GM19023 (cell line): ENCODE results near the gene PROX1.
"Not testable (repeated sequence)": the region's sequence is repeated elsewhere in the genome, so short reads cannot be mapped to it uniquely, and the experiment has no call there.

Source experiments
- ATAC-seq: cut with Tn5 transposase; IDR thresholded peaks from one replicate; pipeline ENCODE4 v1.9.1; 2021; ENCODE audit warnings: mild to moderate bottlenecking, moderate library complexity; ENCODE audit not compliant: unreplicated experiment

Gene PROX1

GRCh38 chr1:214066936-214067335 lies 79.2 kb downstream of the PROX1 start:
- ATAC-seq, result no peak

DNA sequence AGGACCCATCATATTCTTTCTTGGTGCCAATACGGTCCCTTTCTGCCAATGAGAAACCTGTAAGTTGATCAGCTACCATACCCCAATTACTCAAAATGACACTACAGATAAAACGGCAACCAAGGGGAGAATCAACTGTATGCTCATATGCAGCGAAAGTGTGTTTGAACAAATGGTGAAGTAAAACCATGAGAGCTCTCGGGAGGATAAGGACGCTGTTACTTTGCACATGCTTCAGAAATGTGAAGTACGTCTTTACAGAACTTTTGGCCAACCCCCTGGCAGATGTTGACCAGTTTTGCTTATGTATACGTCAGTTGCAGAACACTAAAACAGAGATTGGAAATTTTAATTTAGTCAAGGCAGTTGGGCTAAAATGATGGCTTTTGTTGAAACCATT lies 79.6 kb downstream of the PROX1 start:
- ATAC-seq, result no peak

DNA sequence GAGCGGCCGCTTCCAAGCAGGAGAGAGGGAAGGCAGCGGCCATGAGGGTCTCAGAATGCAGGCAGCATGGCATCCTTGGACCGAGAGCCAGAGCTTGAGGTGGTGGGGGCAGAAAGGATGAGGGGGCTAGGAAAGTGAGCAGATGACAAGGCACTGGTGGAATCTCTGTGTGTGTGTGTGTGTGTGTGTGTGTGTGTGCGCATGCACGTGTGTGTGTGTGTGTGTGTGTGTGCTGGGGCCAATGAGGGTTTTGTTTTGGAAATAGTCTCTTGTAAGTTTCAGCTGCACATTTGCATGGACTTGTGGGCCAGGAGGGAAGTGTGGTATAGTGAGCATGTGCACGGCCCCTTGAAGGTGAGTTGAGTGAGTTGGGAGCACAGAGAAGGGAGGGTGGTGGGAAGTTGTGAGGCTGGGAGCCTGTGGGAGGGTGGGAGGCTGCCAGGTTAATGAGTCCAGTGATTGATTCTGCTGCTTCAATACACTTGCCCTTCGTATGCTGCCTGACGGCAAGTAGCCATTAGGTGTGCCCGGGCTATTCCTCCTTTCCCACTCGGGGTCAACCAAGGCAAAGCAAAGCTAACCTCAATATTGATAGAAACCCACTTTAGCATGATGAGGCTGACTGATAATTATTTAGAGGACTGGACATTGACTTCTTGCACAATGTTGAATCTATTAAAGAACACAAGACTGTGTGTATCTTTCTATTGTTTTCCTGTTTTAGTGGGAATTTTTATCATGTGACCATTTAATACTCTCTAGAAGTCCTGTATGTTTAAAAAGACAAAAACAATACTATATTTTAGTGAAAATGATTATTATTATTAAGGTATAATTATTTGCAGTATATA lies 80.3 kb downstream of the PROX1 start:
- ATAC-seq, result no peak

- ATAC-seq, result no peak
These were observed 81.2 kb downstream of the PROX1 start for GRCh38 chr1:214068979-214069378.

GRCh38 chr1:214071469-214071868 lies 83.7 kb downstream of the PROX1 start:
- no peak for ATAC-seq

- no peak for ATAC-seq
These were observed 84.8 kb downstream of the PROX1 start for GRCh38 chr1:214072426-214073157.

GRCh38 chr1:214074477-214074876 lies 86.7 kb downstream of the PROX1 start:
- no peak for ATAC-seq

- no peak for ATAC-seq
These were observed 87.7 kb downstream of the PROX1 start for GRCh38 chr1:214075305-214075998.

DNA sequence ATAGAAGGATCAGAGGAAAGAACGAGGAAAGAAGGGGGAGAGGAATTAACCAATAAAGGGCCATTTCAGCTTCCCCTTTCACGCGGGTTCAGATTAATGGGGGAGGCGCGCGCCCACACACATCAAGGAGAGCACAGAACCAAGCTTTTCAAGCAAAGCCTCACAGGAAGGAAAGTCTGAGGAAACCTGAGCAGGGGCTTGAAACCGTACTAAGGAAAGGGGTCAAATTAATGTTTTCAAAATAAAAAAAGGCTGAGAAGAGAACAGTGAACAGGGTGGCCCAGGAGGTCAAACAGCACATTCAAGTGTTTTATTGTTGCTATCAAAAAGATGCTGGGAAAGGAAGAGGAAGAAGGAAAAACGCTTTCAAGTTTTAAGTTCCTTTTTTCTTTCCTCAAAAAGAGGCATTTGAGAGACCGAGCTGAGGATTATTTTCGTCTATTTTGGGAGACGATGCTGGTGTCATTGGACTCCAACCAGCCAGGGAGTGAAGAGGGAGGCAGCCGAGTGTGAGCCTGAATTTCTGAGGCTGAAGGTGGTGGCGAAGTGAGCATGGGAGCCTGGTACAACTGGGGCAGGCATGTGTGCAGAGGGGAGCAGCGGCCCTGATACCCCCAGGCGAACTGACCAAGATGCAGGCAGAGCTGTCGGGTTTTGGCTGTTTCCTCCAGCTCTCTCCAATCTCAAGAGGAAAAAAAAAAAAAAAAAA lies 88.4 kb downstream of the PROX1 start:
- no peak for ATAC-seq

- ATAC-seq, result no peak
These were observed 88.9 kb downstream of the PROX1 start for GRCh38 chr1:214076708-214077065.

DNA sequence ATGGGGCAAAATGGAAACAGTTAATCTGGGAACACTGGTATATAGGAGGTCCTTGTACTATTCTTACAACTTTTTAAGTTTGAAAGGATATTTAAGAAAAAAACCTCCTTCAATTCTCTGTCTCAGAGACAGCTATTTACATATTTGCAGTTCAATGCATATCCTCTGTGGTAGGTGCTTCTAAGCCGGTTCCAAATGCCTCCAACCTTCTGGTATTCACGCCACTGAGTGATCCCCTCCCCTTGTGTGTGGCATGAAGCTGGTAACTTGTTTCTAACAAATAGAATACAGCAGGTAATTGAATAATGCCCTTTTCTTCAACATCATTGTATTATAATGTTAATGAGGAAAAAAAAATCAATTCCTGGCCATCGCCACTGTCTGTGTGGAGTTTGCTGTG lies 91.2 kb downstream of the PROX1 start:
- ATAC-seq, result no peak

- ATAC-seq, result no peak
These were observed 97.6 kb downstream of the PROX1 start for GRCh38 chr1:214085325-214085724.

GRCh38 chr1:214086945-214087344 lies 99.2 kb downstream of the PROX1 start:
- no peak for ATAC-seq

GRCh38 chr1:214089003-214089402 lies 101.2 kb downstream of the PROX1 start:
- ATAC-seq, result not testable (repeated sequence)
